Activated CD4-positive, alpha-beta T cell treated with anti-CD3 and anti-CD28 coated beads for 36 hours (primary cell): ENCODE results near the gene PNPO. TPM values are rescaled to one million over a fixed set of nuclear protein-coding genes. Genes with fewer than 3 reads are reported as not detected.
"Not testable (repeated sequence)": the region's sequence is repeated elsewhere in the genome, so short reads cannot be mapped to it uniquely, and the experiment has no call there.

Experiments
- ATAC-seq: fragments of 200-7000 bp; cut with Tn5 transposase; one replicate; pipeline ENCODE4 v1.10.0; 2021; ENCODE audit warnings: mild to moderate bottlenecking, moderate library complexity
- CTCF ChIA-PET: fragments of 350-600 bp; sonication (Branson Sonifier 250); formaldehyde crosslinking; loops from one replicate; lab custom pipeline; 2021; ENCODE audit warnings: antibody characterized with exemption; lab: Charles Lee
- POLR2A ChIA-PET: fragments of 350-600 bp; sonication (Branson Sonifier 250); formaldehyde crosslinking; loops from one replicate; lab custom pipeline; 2021; ENCODE audit warnings: antibody characterized with exemption, inconsistent platforms; lab: Charles Lee
- DNase-seq: peaks from one replicate; pipeline ENCODE4 v3.0.0-alpha.2; 2020
- H3K27ac Mint-ChIP-seq: one replicate; pipeline ENCODE4 v1.8.0; 2021; ENCODE audit warnings: mixed read lengths
- H3K27me3 Mint-ChIP-seq: one replicate; pipeline ENCODE4 v1.8.0; 2021; ENCODE audit warnings: mixed read lengths
- H3K36me3 Mint-ChIP-seq: one replicate; pipeline ENCODE4 v1.8.0; 2021; ENCODE audit warnings: low read depth, mixed read lengths
- H3K4me1 Mint-ChIP-seq: one replicate; pipeline ENCODE4 v1.8.0; 2021; ENCODE audit warnings: mixed read lengths
- H3K4me3 Mint-ChIP-seq: one replicate; pipeline ENCODE4 v1.8.0; 2021; ENCODE audit warnings: mild to moderate bottlenecking, moderate library complexity, mixed read lengths
- H3K9me3 Mint-ChIP-seq: one replicate; pipeline ENCODE4 v1.8.0; 2021; ENCODE audit warnings: low read depth, mixed read lengths
- intact Hi-C, 2 experiments: fragments of 100-400 bp; cut with DNase I in 1 of 2; cut with micrococcal nuclease in 1 of 2; formaldehyde crosslinking; loops; one replicate each; pipeline versions ENCODE4 v1.14.2 to v1.15.1; 2022 to 2024; cut with DNase I, micrococcal nuclease
- total RNA-seq, 2 experiments: library from RNA; stranded (reverse); gene quantifications; one replicate each; pipeline ENCODE4 v1.2.3, GENCODE V29; 2021

Gene PNPO
- total RNA-seq, 2 experiments from 2014 or later, result 29.7 to 41.0 TPM

DNA sequence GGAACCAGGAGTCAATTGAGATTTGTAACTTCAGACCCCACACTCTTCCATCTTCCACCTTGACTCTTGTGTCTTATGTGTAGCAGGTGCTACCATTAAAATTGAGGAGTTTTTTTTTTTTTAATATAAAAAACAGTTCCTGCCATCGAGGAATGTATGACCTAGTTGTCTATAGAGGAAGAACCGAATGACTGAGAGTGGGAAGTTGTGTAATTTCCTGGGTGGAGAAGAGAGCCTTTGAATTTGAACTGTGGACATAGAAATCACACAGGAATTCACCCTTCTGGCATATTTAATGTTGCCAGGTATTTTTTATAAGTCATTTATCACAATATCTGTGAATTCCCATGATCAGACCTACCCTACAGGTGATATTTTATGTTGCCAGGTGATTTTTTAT lies 23.4 kb upstream of the PNPO start:
- ATAC-seq (no peak), DNase-seq (no peak)
- ChIA-PET POLR2A (no interaction called here), CTCF (interaction anchor here (0.6 to 1.3 kb wide), 5 partner anchors 12 to 77 kb away, joined by 3 to 5 read pairs (median 3); partner anchors contain the start of gene SCRN2)
- H3K36me3 Mint-ChIP-seq, result peaks cover 7% of the 10 kb centered on the region
- H3K27me3 Mint-ChIP-seq, result no peaks in the 10 kb centered on the region
- peaks cover 10% of the 10 kb centered on the region for H3K4me1 Mint-ChIP-seq
- H3K27ac Mint-ChIP-seq, result no peak overlapping the region
- no peaks in the 10 kb centered on the region for H3K9me3 Mint-ChIP-seq
- no peak overlapping the region for H3K4me3 Mint-ChIP-seq
- intact Hi-C loops, result no loop called here

- DNase-seq (no peak), ATAC-seq (no peak)
- intact Hi-C loops, result no loop called here
- Mint-ChIP-seq H3K4me3 (no peak overlapping the region), H3K9me3 (no peaks in the 10 kb centered on the region), H3K27me3 (no peaks in the 10 kb centered on the region), H3K4me1 (peaks cover 10% of the 10 kb centered on the region), H3K36me3 (peaks cover 15% of the 10 kb centered on the region), H3K27ac (no peak overlapping the region)
- CTCF ChIA-PET, result interaction anchor here (0.7 to 1.3 kb wide), 6 partner anchors 11 to 203 kb away, joined by 3 to 6 read pairs (median 4); partner anchors contain the start of gene PNPO
- POLR2A ChIA-PET, result no interaction called here
These were observed 22.4 kb upstream of the PNPO start for GRCh38 chr17:47918991-47919390.

- H3K9me3 Mint-ChIP-seq, H3K4me3 Mint-ChIP-seq, DNase-seq, intact Hi-C loops, H3K27ac Mint-ChIP-seq, H3K4me1 Mint-ChIP-seq, ATAC-seq, H3K27me3 Mint-ChIP-seq: not testable (repeated sequence)
- ChIA-PET CTCF (interaction anchor here (0.6 to 1.0 kb wide), 3 partner anchors 27 to 154 kb away, joined by 3 read pairs; no protein-coding TSS in a partner anchor), POLR2A (interaction anchor here (0.6 kb wide), 1 partner anchor 102 kb away, joined by 3 read pairs; no protein-coding TSS in a partner anchor)
- H3K36me3 Mint-ChIP-seq, result peaks cover 23% of the 10 kb centered on the region
These were observed 21.5 kb upstream of the PNPO start for GRCh38 chr17:47919889-47920288.

- CTCF ChIA-PET, result interaction anchor here (0.5 to 1.9 kb wide), 2 partner anchors 22 to 181 kb away, joined by 3 to 5 read pairs; no protein-coding TSS in a partner anchor
- H3K27ac Mint-ChIP-seq, result no peak overlapping the region
- intact Hi-C loops, result no loop called here
- ATAC-seq (no peak), DNase-seq (no peak)
- H3K4me3 Mint-ChIP-seq, result no peak overlapping the region
- no peaks in the 10 kb centered on the region for H3K9me3 Mint-ChIP-seq
- POLR2A ChIA-PET, result no interaction called here
- H3K4me1 Mint-ChIP-seq, result peaks cover 3% of the 10 kb centered on the region
- H3K27me3 Mint-ChIP-seq, result no peaks in the 10 kb centered on the region
- H3K36me3 Mint-ChIP-seq, result peaks cover 34% of the 10 kb centered on the region
These were observed 16.3 kb upstream of the PNPO start for GRCh38 chr17:47924785-47925677.

DNA sequence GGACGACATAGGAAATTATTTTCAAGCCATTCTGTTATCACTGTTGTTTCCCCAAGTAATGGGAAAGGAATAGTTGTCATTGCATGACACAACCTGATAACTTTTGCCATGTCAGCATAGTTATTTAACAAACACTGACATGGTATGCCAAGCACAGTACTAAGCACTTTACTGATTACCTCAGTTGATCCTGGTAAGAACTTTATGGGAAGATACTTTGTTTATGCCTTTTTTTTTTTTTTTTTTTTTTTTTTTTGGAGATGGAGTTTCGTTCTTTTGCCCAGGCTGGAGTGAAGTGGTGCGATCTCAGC lies 15.7 kb upstream of the PNPO start:
- intact Hi-C loops, result no loop called here
- peaks cover 33% of the 10 kb centered on the region for H3K36me3 Mint-ChIP-seq
- POLR2A ChIA-PET, result no interaction called here

DNA sequence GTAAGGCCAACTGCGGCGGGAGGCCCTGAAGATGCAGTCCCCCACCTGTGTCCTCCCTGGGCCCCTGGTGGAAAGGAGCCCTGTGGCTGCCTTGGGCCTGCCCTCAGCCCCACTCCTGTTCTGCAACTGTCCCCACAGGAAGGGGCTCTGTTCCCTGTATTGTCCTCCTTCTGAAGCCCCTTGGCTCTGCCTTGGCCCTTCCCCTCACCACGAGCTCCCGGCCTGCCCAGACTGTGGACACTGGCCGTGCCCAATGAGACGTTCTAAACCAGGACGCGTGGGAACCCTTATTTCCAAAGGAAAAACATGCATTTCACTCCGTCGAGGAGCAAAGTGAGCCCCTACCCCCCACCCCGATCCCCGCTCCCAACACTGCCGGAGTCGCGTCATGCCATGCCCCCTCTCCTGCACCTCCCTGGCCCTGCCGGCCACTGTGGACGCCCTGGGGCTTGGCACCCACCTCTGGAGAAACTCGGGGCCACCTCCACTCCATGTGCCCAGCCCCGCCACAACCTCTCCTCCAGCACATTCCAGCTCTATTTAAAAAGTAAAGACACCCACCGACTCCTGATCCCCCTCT lies 13.5 kb upstream of the PNPO start:
- Mint-ChIP-seq H3K27ac (no peak overlapping the region), H3K27me3 (no peaks in the 10 kb centered on the region), H3K4me1 (peaks cover 3% of the 10 kb centered on the region), H3K36me3 (peaks cover 29% of the 10 kb centered on the region), H3K9me3 (no peaks in the 10 kb centered on the region), H3K4me3 (no peak overlapping the region)
- ChIA-PET POLR2A (no interaction called here), CTCF (no interaction called here)
- intact Hi-C loops, result no loop called here
- ATAC-seq, result no peak
- DNase-seq, result no peak

More for the DNA sequence above, 15.7 kb upstream of the PNPO start:
- CTCF ChIA-PET, result no interaction called here
- Mint-ChIP-seq H3K4me3 (no peak overlapping the region), H3K4me1 (peaks cover 3% of the 10 kb centered on the region), H3K27ac (no peak overlapping the region), H3K27me3 (no peaks in the 10 kb centered on the region), H3K9me3 (no peaks in the 10 kb centered on the region)
- ATAC-seq (no peak), DNase-seq (no peak)

GRCh38 chr17:47928415-47928814 lies 13.0 kb upstream of the PNPO start:
- ATAC-seq (peak; percentile 16), DNase-seq (no peak)
- CTCF ChIA-PET, result interaction anchor here (1.0 to 1.5 kb wide), 2 partner anchors 16 to 29 kb away, joined by 3 read pairs; partner anchors contain the start of gene PRR15L
- Mint-ChIP-seq H3K4me1 (peaks cover 3% of the 10 kb centered on the region), H3K9me3 (no peaks in the 10 kb centered on the region), H3K27me3 (no peaks in the 10 kb centered on the region), H3K4me3 (no peak overlapping the region), H3K36me3 (peaks cover 25% of the 10 kb centered on the region), H3K27ac (no peak overlapping the region)
- POLR2A ChIA-PET, result no interaction called here
- intact Hi-C loops, result no loop called here

DNA sequence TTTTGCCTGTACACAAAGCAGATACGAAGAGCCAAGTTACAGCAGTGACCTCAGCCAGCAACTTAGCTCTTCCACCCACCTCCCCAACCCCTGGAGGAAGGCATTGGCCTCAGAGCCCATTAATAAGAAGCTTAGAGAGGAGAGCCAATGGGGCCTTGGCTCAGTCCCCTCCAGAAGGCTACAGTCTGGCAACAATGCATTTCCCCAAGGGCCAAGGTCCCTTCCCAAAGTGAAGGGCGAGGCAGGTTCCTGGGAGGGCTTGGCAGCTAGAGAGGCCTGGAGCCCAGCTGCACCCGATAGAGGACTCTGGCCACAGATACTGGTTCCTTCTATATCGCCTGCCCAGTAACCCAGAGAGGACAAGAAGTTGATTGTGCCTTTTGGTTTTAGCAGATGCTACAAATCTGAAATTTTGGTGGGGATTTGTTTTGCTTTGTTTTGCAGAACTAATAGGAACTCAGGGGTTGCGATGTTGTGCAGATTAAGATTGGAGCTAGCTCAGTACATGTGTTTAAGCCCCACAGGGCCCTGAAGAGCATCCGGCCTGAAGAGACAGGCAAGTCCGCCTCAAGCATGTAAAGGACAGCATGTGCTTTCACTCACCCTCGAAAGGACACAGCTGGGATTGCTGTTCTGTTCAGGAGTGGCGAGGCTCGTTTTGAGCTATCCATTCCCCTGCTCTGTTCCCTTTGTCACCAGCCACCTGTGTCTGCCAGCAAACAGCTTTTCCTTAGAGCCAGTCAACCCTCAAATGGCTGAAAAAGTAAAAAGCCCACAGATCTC lies 12.0 kb upstream of the PNPO start:
- no peak for ATAC-seq
- no peaks in the 10 kb centered on the region for H3K27me3 Mint-ChIP-seq
- CTCF ChIA-PET, result interaction anchor here (0.7 to 1.9 kb wide), 10 partner anchors 11 to 88 kb away, joined by 3 to 9 read pairs (median 4); partner anchors contain the start of genes CDK5RAP3, PNPO and PRR15L

DNA sequence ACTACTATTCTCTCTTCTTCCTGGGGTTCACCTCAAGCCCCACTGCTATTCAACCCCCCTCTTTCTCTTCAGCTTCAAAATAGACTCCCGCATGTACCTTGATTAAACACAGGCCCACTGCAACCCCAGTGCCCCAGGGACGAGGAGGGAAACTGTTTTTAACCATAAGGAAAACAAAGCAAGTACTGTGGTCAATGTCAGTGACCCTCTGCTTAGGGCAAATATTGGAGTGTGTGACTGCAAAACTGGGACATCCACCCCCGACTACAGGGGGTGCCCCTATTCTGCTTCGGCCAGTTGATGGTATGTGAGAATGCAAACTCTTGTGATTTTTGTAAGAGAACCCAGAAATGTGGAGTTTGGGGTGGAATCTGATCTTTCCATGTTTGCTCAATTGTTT lies 9.5 kb upstream of the PNPO start:
- ATAC-seq (no peak), DNase-seq (no peak)
- Mint-ChIP-seq H3K9me3 (no peaks in the 10 kb centered on the region), H3K4me3 (no peak overlapping the region), H3K27me3 (no peaks in the 10 kb centered on the region), H3K4me1 (peaks cover 5% of the 10 kb centered on the region), H3K36me3 (peaks cover 2% of the 10 kb centered on the region), H3K27ac (no peak overlapping the region)
- CTCF ChIA-PET, result interaction anchor here (0.9 to 1.4 kb wide), 5 partner anchors 10 to 39 kb away, joined by 3 to 4 read pairs (median 3); partner anchors contain the start of genes CDK5RAP3 and PNPO
- POLR2A ChIA-PET, result interaction anchor here (0.6 kb wide), 1 partner anchor 28 kb away, joined by 3 read pairs; no protein-coding TSS in a partner anchor
- intact Hi-C loops, result no loop called here

More for the DNA sequence above, 12.0 kb upstream of the PNPO start:
- DNase-seq, result no peak
- Mint-ChIP-seq H3K9me3 (no peaks in the 10 kb centered on the region), H3K4me3 (no peak overlapping the region), H3K36me3 (peaks cover 17% of the 10 kb centered on the region), H3K4me1 (peaks cover 3% of the 10 kb centered on the region), H3K27ac (no peak overlapping the region)
- POLR2A ChIA-PET, result no interaction called here
- intact Hi-C loops, result no loop called here

GRCh38 chr17:47934856-47935255 lies 6.5 kb upstream of the PNPO start:
- Mint-ChIP-seq H3K4me3 (no peak overlapping the region), H3K27me3 (no peaks in the 10 kb centered on the region), H3K9me3 (no peaks in the 10 kb centered on the region), H3K4me1 (peaks cover 15% of the 10 kb centered on the region), H3K36me3 (no peaks in the 10 kb centered on the region), H3K27ac (no peak overlapping the region)
- DNase-seq (no peak), ATAC-seq (no peak)
- ChIA-PET CTCF (interaction anchor here (1.5 to 1.6 kb wide), 2 partner anchors 12 to 14 kb away, joined by 3 to 7 read pairs; no protein-coding TSS in a partner anchor), POLR2A (no interaction called here)
- intact Hi-C loops, result no loop called here

- intact Hi-C loops, ATAC-seq, H3K4me3 Mint-ChIP-seq, DNase-seq, H3K36me3 Mint-ChIP-seq, H3K9me3 Mint-ChIP-seq, H3K27ac Mint-ChIP-seq, H3K27me3 Mint-ChIP-seq: not testable (repeated sequence)
- ChIA-PET CTCF (interaction anchor here (0.6 to 1.6 kb wide), 5 partner anchors 11 to 35 kb away, joined by 3 to 7 read pairs (median 3); partner anchors contain the start of gene CDK5RAP3), POLR2A (interaction anchor here (1.1 kb wide), 1 partner anchor 40 kb away, joined by 4 read pairs; the partner anchor contains the start of gene SP2)
- H3K4me1 Mint-ChIP-seq, result peaks cover 18% of the 10 kb centered on the region
These were observed 5.9 kb upstream of the PNPO start for GRCh38 chr17:47935468-47935867.
